RPMI7951 (cell line): ENCODE results near the gene LALBA. TPM values are rescaled to one million over a fixed set of nuclear protein-coding genes. Genes with fewer than 3 reads are reported as not detected.
A peak's percentile ranks its signal among the peaks of the same experiment; 100 is the strongest.
"Not testable (repeated sequence)": the region's sequence is repeated elsewhere in the genome, so short reads cannot be mapped to it uniquely, and the experiment has no call there.

Experiments
- DNase-seq: peaks from one replicate; pipeline ENCODE4 v3.0.0-alpha.2; 2012; ENCODE audit warnings: low read depth
- total RNA-seq: library from RNA; depleted of rRNA; stranded (reverse); fragments of >200 nt; shearing (Covaris generic); gene quantifications from 2 replicates; pipeline ENCODE4 v1.2.3, GENCODE V29; 2014; rRNA removed

Gene LALBA
- not detected in 2 replicates for total RNA-seq

DNA sequence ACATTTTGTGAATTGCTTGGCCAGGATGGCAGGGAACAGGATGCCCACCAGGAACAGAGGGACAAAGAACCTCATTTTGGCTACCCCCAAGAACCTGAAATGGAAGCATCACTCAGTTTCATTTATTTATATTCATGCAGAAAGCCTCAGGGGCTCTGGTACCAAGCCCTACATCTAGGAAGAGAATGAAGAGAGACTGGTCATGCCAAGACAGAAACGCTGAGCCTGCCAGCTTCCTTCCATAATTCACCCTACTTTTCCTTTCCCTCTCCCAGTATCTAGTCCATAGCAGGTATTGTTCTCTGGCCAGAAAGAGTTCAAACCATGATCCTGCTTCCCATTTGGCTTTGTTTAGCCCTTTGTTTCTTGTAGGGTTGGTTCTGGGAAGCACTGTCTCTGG is at the start of gene LALBA:
Gene LALBA, minus strand, starts transcription at position 101 of the 400 bp plus-strand sequence. Its CDS starts 26 bp downstream, at position 75.
- DNase-seq = no peak

DNA sequence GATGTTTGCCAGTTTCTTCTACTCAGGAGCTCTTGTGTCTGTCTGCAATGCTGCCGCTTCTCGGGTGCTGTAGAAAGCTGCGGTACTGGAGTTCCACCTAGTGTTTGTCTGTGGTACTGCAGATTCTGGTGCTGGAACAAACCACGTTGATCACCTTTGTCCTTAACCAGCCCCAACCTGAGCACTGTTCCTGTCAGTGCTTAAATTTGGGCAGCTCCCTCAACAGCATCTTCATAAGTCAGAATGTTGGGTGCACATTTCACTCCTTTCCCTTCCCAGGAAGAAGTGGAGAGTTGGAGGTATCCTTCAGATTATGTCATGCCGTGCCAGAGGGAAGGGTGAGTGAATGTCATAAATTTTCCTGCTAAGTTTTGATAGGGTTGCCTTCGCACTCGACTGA is 48.7 kb upstream of the LALBA start:
- peak; percentile 64 for DNase-seq

DNA sequence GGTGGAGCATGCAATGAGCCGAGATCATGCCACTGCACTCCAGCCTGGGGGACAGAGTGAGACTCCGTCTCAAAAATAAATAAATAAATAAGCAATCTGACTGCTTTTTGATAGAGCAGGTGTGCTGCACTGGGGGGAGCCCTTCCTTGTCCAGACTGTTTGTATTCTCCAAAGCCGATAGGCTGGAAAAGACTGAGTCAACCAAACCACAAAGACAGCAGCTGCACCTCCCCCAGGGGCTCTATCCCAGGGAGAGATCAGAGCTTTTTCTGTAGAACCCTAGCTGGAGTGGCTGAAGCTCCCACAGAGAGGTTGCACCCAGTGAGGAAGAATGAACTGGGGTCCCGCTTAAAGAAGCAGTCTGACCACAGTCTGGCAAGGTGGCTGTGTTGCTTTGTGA is 45.8 kb upstream of the LALBA start:
- peak; percentile 17 for DNase-seq

DNA sequence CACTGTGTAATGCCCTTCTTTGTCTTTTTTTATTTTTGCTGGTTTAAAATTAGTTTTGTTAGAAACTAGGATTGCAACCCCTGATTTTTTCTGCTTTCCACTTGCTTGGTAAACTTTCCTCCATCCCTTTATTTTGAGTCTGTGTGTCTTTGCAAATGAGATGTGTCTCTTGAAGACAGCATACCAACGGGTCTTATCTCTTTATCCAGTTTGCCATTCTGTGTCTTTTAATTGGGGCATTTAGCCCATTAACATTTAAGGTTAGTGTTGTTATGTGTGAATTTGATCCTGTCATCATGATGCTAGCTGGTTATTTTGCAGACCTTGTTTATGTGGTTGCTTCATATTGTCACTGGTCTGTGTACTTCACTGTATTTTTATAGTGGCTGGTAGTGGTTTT is 43.5 kb upstream of the LALBA start:
- DNase-seq = no peak

DNA sequence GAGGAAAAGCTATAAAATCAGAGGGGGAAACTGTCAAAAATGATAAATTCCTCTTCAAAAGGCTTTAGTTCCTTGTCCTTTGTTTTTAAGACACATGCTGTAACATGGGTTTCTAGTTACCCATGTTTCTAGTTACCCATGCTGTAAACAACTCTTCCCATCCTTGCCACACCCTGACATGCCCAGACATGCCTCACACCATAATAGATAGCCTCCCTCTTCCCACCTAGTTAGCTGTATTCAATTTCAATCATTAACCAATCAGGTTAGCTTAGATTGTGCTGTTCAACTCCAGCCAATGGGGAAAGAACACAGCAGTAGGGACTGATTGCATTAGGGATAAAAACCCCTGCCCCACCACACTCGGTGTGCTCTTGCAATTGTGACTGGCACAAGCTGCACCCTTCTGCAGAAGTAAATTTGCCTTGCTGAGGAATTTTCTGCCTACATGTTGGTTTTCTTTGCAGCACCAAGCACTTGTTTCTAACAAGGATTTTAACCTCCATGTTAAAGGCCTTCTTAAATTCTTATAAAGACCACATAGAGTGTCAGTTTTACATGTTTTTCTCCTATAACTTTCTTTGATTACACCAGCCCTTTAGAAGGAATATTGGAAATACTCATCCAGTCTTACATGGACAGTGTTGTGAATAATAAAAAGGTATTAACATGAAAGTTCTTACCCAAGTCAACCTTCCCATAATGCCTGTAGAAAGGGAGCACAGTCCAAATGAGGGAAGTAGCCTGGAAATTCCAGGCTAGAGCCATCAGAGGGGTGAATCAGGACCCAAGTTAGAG is 32.5 kb upstream of the LALBA start:
- DNase-seq = no peak

DNA sequence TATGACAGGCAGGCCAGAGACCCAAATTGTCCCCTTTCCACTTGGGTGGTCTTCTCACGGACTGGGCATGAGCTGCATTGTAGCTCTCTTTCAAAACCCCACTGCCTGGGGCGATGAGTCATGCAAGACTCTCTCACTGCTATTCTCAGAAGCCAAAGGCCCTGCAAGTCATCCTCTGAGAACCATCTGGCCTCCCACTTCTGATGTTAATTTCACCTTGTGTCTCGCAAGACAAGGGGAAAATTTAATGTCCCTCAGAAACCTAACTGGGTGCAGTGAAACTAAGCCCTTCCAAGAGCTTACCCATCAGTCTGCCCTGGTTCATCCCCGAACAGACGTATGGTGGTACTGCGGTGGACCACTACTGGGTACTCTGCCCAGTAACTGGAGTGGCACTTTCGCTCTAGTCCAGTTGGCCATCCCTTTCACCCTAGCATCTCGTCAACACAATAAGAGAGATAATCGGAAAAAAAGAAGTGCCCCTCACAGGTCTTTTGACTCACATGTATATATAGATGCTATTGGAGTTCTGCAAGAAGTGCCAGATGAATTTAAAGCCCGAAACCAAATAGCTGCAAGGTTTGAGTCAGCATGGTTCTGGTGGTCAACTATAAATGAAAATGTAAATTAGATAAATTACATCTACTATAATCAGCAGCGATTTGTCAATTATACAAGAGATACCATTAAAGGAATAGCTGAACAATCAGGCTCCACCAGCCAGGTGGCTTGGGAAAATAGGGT is 31.3 kb upstream of the LALBA start:
- peak; percentile 72 for DNase-seq

DNA sequence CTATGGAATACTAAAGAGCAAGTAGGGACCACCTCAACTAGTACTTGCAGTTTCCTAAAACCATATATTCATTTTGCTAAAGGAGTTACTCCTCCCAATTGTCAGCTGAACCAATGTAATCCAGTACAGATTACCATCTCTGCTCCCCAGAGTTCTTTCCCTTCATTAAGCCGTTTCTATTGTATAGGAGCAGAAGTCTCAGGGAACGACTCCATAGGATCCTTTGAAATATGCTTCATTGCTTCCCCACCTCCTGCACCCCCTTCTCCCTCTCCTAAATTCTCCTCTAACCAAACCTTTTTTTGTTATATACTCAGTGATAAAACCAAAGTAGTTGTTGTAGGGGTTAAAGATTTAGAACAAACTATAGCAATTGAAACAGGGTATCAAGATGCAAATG is 30.7 kb upstream of the LALBA start:
- no peak for DNase-seq

DNA sequence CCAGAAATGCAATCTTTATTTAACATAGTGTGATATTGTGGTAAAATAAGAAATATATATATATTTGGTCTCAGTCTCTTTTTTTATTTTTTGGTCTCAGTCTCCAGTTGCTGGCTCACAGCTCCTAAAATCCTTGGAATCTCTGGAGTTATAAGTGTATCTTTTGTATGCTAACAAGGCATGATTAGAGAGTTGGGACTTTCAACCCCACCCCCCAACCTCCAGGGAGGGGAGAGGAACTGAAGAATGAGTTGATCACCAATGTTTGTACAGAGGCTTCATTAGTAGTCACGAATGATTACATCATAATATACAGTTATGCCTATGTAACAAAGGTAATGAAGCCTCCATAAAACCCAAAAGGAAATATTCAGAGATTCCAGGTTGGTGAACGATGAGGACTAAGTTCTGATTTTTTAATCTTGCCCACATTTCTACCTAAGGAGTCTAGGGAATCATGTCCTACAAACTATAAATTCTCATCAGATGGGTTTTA is 22.8 kb upstream of the LALBA start:
- DNase-seq = no peak

- no peak for DNase-seq
Measured at GRCh38 chr12:48586361-48586760, 16.5 kb upstream of the LALBA start.

GRCh38 chr12:48583728-48584127 is 13.9 kb upstream of the LALBA start:
- DNase-seq = no peak

- DNase-seq = no peak
Measured at GRCh38 chr12:48580831-48581230, 11.0 kb upstream of the LALBA start.

GRCh38 chr12:48572326-48572725 is 2.5 kb upstream of the LALBA start:
- no peak for DNase-seq

GRCh38 chr12:48567731-48568130 is 2.1 kb downstream of the LALBA start:
- DNase-seq = no peak

DNA sequence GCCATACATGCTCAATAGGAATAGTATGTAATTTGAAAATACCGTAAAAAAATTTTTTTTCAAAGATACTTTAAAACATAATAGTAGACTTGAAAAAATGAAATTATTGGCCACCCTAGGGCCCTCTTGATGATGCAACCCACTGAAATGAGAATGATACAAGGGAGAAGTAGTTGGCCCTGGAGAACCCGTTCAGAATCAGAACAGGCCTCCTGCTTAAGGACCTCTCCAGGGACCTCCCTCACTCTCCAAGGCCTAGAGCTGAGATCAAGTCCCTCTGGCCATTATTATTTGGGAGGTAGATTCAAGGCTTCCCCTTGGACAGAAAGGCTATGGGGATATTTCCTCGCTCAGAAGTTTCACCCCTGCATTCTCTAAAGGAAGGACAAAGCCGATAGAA is 11.9 kb downstream of the LALBA start:
- no peak for DNase-seq

DNA sequence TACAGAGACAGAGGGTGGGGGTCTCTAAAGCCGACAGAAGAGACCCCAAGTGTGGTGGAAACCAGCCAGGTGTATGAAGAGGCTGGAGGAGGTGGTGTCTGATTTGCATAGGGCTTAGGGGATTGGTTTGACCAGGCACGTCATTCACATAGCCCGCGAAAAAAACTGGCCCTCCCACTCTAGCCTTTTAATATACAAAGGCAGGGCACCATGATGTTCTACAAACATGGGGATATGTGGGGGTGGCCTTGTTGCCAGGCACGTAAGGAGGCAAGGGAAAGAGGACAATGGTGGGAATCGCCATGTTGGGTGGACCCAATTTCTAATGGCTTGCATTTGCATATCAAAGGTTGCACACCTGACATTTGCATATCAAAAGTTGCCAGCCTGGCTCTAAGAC is 13.2 kb downstream of the LALBA start:
- no peak for DNase-seq

GRCh38 chr12:48553666-48554343 is 16.0 kb downstream of the LALBA start:
- DNase-seq = not testable (repeated sequence)

DNA sequence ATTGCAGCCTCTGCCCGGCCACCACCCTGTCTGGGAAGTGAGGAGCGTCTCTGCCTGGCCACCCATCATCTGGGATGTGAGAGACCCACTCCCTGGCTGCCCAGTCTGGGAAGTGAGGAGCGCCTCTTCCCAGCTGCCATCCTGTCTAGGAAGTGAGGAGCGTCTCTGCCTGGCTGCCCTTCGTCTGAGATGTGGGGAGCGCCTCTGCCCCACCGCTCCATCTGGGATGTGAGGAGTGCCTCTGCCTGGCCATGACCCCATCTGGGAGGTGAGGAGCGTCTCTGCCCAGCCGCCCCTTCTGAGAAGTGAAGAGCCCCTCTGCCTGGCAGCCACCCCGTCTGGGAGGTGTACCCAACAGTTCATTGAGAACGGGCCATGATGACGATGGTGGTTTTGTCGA is 18.2 kb downstream of the LALBA start:
- not testable (repeated sequence) for DNase-seq

DNA sequence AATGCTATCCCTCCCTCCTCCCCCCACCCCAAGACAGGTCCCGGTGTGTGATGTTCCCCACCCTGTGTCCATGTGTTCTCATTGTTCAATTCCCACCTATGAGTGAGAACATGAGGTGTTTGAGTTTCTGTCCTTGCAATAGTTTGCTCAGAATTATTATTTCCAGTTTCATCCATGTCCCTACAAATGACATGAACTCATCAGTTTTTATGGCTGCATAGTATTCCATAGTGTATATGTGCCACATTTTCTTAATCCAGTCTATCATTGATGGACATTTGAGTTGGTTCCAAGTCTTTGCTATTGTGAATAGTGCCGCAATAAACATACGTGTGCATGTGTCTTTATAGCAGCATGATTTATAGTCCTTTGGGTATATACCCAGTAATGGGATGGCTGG is 22.8 kb downstream of the LALBA start:
- not testable (repeated sequence) for DNase-seq

DNA sequence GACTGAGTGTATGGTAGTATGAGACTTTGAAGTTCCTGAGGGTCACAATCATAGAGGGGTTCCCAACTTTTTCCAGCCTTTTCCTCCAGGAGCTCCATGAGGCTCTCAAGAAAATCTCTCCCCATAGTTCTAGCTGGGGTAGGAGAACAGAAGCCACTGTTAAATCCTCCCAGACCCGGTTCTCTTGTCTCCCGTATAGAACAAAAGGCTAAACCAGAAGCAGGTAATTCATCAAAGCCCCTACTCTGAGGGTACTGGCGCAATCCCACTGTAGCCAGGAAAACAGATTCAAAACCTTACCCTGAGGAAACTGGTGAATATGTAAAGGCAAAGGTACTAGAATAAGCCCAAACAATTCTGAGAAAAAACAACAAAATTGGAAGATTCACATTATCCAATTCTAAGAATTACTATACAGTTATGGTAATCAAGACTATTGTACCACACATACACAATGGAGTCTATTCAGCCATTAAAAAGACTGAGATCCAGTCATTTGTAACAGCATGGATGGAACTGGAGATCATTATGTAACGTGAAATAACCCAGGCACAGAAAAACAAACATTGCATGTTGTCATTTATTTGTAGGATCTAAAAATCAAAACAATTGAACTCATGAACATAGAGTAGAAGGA is 23.9 kb downstream of the LALBA start:
- no peak for DNase-seq

DNA sequence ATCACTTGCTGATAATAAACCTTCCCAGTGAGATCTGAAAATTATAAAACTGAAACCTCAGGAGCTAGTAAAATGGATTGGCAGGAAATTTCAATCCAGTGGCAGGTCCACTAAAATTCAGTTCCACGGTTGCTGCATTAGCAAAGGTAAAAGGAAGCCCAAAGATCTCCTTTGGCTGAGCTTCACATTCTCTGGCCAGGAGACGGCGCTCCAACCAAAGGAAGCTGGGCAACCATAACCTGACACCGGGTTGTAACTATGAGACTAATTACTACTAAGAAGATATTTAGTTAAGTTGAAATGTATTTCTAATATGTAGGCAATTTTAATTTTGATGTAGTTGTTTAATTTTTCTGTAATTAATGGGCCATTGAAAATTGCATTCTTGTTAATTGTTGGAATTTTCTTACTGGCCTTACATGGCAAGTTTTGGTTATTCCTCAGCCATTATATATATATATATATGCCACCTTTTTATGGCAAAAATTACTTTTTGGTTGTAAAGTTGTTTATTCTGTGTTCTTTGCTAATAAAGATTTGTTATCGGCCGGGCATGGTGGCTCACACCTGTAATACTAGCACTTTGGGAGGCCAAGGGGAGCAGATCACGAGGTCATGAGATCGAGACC is 27.4 kb downstream of the LALBA start:
- DNase-seq = peak; percentile 29

GRCh38 chr12:48536602-48537001 is 33.2 kb downstream of the LALBA start:
- no peak for DNase-seq
